IPS DF 6.9 (cell line): ENCODE data around the gene TYMS.

ENCODE experiments used
- DNase-seq: peaks from one replicate; pipeline ENCODE4 v3.0.0-alpha.2; 2013; ENCODE audit warnings: low read depth, low spot score
- H3K27ac ChIP-seq: one replicate; pipeline ENCODE4 v1.5.1; 2013; ENCODE audit warnings: low read length, control low read depth
- H3K27me3 ChIP-seq: 2 replicates; pipeline ENCODE4 v1.6.1; 2013; ENCODE audit warnings: mild to moderate bottlenecking, low read length; ENCODE audit not compliant: control insufficient read depth, insufficient read depth
- H3K36me3 ChIP-seq: 2 replicates; pipeline ENCODE4 v1.6.1; 2013; ENCODE audit warnings: low read length; ENCODE audit not compliant: control insufficient read depth, insufficient read depth
- H3K4me1 ChIP-seq: 2 replicates; pipeline ENCODE4 v1.6.1; 2013; ENCODE audit warnings: low read length; ENCODE audit not compliant: control insufficient read depth, insufficient read depth
- H3K4me3 ChIP-seq: 2 replicates; pipeline ENCODE4 v1.5.1; 2013; ENCODE audit warnings: mild to moderate bottlenecking, low read length
- H3K9me3 ChIP-seq: 2 replicates; pipeline ENCODE4 v1.6.1; 2013; ENCODE audit warnings: low read length, inconsistent platforms; ENCODE audit not compliant: control insufficient read depth, insufficient read depth
- WGBS: extraction: QIAGEN DNeasy Blood & Tissue Kit; methylation state at CpG from one replicate; pipeline ENCODE4 v1.1.7; 2013; ENCODE audit warnings: mixed read lengths, missing lambda C conversion rate; ENCODE audit not compliant: insufficient read length, insufficient coverage; 5-methylcytosine and 5-hydroxymethylcytosine counted together

The TYMS gene

DNA sequence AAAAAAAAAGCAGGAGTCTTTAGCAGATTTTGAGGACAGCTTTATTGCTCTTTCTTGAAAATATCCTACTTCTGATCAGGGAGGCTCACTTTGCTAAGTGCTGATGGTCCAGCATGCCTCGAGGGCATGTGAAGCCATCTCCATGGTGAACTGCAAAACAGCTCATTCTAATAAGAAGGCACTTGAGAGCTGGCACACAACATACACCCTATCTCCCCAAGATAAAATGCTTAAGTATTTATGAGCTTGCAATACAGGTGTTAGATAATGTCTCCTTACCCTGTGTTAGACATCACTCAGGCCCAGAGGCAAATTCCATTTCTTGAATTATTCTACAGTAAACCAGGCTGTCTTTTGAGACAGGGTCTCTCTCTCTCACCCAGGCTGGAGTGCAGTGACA, 52.3 kb downstream of the TYMS start:
- Histone ChIP-seq H3K4me3 (no peak overlapping the region), H3K9me3 (no peaks in the 10 kb centered on the region), H3K36me3 (no peaks in the 10 kb centered on the region), H3K27ac (no peak overlapping the region), H3K27me3 (no peaks in the 10 kb centered on the region), H3K4me1 (0 out of 2 replicates have a peak, but pooled peaks cover 1% of the 10 kb centered on the region)
- DNase-seq = no peak
- whole genome bisulfite sequencing = no CpG with 5 or more reads among the region's 1 CpG

DNA sequence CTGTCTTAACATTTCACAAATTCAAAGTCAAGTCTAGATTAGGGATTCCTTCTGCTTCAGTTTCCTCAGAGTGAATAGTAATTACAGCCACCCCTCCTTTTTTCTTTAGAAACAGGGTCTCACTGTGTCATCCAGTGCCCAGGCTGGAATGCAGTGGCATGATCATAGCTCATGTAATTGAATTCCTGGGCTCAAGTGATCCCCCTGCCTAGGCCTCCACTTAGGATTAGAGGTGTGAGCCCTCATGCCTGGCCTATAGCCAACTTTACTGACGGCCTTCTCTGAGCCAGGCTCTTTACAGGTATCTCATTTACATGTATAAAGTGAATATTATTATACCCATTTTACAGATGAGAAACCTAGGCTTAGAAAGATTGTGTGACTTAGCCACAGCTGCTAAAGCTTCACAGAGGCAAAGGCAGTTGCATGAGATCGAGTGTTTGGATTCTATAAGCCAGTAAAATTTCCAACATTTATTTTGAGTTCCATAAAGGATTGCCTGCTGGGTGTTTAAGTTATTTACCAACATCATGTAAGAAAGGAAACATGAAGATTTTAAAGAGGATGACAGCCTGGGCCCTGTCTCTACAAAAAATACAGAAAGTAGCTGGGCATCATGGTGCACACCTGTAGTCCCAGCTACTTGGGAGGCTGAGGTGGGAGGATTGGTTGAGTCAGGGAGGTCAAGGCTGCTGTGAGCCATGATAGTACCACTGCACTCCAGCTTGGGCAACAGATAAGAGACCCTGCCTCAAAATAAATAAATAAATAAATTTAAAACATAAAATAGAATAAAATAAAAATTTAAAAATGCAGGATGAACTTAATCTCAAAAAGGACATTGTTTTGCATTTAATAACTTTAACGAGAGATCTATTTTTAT, 53.2 kb downstream of the TYMS start:
- no peak for DNase-seq
- H3K27ac ChIP-seq = no peak overlapping the region
- H3K4me3 ChIP-seq = no peak overlapping the region
- H3K36me3 ChIP-seq = no peaks in the 10 kb centered on the region
- no CpG with 5 or more reads among the region's 3 CpGs for WGBS
- 0 out of 2 replicates have a peak, but pooled peaks cover 1% of the 10 kb centered on the region for H3K4me1 ChIP-seq
- no peaks in the 10 kb centered on the region for H3K27me3 ChIP-seq
- H3K9me3 ChIP-seq = no peaks in the 10 kb centered on the region

DNA sequence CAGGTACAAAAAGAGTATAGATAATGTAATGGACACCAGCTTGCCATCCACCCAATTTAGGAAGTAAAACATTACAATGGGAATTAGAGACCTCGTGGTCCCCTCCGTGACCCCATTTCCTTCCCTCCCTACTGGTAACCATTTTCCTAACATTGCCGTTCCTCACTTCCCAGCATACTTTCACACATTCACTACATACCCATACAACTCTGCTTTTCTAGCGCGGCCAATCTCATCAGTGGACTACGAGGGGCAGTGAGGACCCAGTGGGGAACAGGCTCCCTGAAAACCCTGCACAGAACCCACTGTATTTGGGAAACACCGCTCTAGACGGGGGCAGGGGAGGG, 53.8 kb downstream of the TYMS start:
- WGBS = 100% methylated on average over 1 of the region's 8 CpGs
- no peaks in the 10 kb centered on the region for H3K9me3 ChIP-seq
- H3K4me3 ChIP-seq = peak overlapping the region; percentile 77; the same call in 1 of the 2 replicates
- no peaks in the 10 kb centered on the region for H3K27me3 ChIP-seq
- no peak for DNase-seq
- no peaks in the 10 kb centered on the region for H3K36me3 ChIP-seq
- 0 out of 2 replicates have a peak, but pooled peaks cover 1% of the 10 kb centered on the region for H3K4me1 ChIP-seq
- H3K27ac ChIP-seq = no peak overlapping the region

DNA sequence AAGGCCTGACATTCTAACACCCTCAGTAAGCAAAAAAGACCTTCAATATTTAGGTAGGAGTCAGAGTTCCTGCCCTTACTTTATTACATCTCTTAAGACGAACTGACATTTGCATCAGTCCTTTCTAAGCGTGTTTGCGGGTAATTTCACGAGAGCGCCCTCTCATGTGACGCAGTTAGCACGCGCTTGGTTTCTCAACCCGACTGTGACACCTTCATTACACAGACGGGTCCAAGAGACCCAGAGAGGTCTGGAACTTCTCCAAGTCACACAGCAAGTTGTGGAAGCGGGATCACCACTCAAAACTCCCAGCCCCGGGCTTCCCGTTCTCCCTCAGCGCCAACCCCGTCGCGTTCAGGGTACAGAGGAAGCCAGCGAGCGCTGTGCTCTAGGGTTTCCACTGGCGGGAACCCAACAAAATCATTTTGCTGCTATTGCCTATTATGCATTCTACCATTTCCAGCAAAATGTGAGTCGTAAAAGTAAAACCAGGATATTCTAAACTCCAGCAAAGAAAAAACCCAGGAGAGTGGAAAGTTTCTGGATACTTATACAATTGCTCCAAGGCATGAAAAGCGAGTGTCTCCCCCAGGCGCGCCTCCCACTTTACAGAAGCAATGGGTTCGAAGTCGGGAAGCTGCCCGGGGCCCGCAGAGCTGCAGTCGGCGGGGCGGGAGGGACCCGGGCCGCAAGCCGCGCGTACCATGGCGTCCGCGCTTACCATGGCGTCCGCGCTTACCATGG, 54.4 kb downstream of the TYMS start:
- H3K27ac ChIP-seq = no peak overlapping the region
- H3K4me3 ChIP-seq = peak overlapping the region; percentile 77; the same call in 1 of the 2 replicates
- no peaks in the 10 kb centered on the region for H3K9me3 ChIP-seq
- 0 out of 2 replicates have a peak, but pooled peaks cover 1% of the 10 kb centered on the region for H3K4me1 ChIP-seq
- WGBS = no CpG with 5 or more reads among the region's 42 CpGs
- no peaks in the 10 kb centered on the region for H3K36me3 ChIP-seq
- H3K27me3 ChIP-seq = no peaks in the 10 kb centered on the region
- DNase-seq = no peak

DNA sequence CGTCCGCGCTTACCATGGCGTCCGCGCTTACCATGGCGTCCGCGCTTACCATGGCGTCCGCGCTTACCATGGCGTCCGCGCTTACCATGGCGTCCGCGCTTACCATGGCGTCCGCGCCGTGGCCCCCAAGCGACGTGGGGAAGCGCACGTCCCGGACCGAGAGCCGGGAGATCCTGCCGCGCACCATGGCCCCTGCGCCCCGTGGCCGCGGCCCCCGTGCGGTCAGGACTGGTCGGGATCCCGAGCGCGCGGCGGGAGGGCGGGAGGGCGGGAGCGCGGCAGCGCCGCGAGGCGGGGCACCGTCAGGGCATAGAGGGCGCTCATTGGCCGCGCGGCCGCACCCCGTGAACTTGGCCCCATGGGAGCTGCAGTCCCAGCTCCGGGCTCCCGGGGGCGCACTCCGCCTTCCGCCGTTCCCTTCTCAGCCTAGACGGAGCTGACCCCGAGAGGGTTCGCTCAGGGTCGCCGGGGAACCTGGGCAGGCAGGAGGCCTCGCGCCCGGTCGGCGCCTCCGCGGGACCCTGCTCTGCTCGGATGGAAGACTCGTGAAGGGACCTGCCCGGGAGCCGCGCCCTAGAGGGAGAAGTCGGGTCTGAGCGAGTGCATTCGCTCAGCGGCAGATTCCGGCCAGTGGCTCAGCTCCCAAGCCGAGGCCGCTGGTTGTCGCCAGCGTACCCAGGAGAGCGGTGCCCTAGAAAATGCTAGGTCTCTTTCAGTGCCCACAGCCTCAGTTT, 55.1 kb downstream of the TYMS start, which contains the start of gene ENOSF1:
ENOSF1 (minus strand) TSS at position 230 of the 734 bp plus-strand sequence; CDS start at position 187, 43 bp downstream.
- H3K4me3 ChIP-seq = peak within 1 kb of the TSS; percentile 77; the same call in 1 of the 2 replicates
- peak; percentile 82 for DNase-seq

DNA sequence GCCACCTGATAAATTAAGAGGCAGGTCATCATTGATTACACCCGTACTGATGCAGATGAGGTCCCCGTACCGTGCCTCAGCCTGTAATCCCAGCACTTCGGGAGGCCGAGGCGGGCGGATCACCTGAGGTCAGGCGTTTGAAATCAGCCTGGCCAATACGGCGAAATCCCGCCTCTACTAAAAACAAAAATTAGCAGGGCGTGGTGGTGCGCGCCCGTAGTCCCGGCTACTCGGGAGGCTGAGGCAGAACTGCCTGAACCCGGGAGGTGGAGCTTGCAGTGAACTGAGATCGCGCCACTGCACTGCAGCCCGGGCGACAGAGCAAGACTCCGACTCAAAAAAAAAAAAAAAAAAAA, 55.7 kb downstream of the TYMS start:
- no peaks in the 10 kb centered on the region for H3K27me3 ChIP-seq
- DNase-seq = no peak
- H3K4me1 ChIP-seq = 0 out of 2 replicates have a peak, but pooled peaks cover 1% of the 10 kb centered on the region
- H3K9me3 ChIP-seq = no peaks in the 10 kb centered on the region
- H3K27ac ChIP-seq = no peak overlapping the region
- WGBS = no CpG with 5 or more reads among the region's 23 CpGs
- H3K4me3 ChIP-seq = no peak overlapping the region; the same call in 1 of the 2 replicates
- H3K36me3 ChIP-seq = no peaks in the 10 kb centered on the region

More for the DNA sequence above, 55.1 kb downstream of the TYMS start, which contains the start of gene ENOSF1:
- no peaks in the 10 kb centered on the region for H3K9me3 ChIP-seq
- WGBS = no CpG with 5 or more reads among the region's 91 CpGs
- 0 out of 2 replicates have a peak, but pooled peaks cover 1% of the 10 kb centered on the region for H3K4me1 ChIP-seq
- H3K27me3 ChIP-seq = no peaks in the 10 kb centered on the region
- no peaks in the 10 kb centered on the region for H3K36me3 ChIP-seq
- H3K27ac ChIP-seq = no peak within 1 kb of the TSS

DNA sequence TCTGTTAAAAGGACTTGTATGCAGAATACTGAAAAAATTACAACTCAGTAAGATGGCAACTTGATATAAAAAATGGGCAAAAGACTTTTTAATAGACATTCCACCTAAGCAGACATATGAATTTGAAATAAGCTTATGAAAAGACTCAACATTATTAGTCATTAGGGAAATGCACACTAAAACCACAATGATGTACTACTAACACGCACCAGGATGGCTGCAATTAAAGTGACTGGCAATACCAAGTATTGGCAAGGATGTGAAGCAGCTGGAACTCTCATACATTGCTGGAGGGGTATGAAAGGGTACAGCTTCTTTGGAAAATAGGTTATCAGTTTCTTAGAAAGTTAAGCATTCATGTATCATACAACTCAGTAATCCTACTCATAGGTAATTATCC, 58.2 kb downstream of the TYMS start:
- no peak overlapping the region for H3K27ac ChIP-seq
- no peaks in the 10 kb centered on the region for H3K27me3 ChIP-seq
- H3K4me1 ChIP-seq = 0 out of 2 replicates have a peak, but pooled peaks cover 1% of the 10 kb centered on the region
- H3K9me3 ChIP-seq = no peaks in the 10 kb centered on the region
- no peaks in the 10 kb centered on the region for H3K36me3 ChIP-seq
- no peak for DNase-seq
- H3K4me3 ChIP-seq = no peak overlapping the region
- WGBS = no CpG with 5 or more reads among the region's 1 CpG

DNA sequence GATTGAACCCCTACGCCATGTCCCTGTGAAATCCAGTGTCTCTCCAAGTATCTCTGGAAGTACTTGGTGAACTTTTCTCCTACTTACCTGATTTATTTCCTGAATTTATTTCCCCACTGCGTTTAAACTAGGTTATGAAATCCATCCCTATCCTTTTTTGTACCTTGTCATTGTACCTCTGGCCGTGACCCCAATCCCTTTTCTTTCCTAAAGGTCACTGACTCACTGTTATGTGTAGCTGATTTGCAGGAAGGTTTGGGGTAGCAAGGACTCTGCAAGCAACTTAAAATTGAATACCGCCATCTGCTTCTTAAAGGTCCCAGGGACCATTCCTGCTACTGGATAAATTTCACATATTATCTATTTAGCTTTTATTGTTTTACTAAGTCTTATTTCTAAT, 59.5 kb downstream of the TYMS start:
- Histone ChIP-seq H3K36me3 (no peaks in the 10 kb centered on the region), H3K9me3 (no peaks in the 10 kb centered on the region), H3K4me3 (no peak overlapping the region), H3K27me3 (no peaks in the 10 kb centered on the region), H3K4me1 (no peaks in the 10 kb centered on the region), H3K27ac (no peak overlapping the region)
- no CpG with 5 or more reads among the region's 4 CpGs for WGBS
- no peak for DNase-seq
